Measurements from ENCODE around the gene NME4. TPM values are rescaled to one million over a fixed set of nuclear protein-coding genes. Genes with fewer than 3 reads are reported as not detected.
A peak's percentile ranks its signal among the peaks of the same experiment; 100 is the strongest.

NME4 gene
- total RNA-seq, 2 donors from 2014 or later: 274 to 350 TPM

GRCh38 chr16:407253-407652 lies 10.3 kb downstream of the NME4 start:
- Histone ChIP-seq H3K9me3 (ENCODE audit: control insufficient read depth, low read length) (no peaks in the 10 kb centered on the region), H3K4me1 (ENCODE audit: control insufficient read depth, insufficient read depth, low read length) (no peaks in the 10 kb centered on the region), H3K27ac (ENCODE audit: low read depth, low read length) (no peak overlapping the region), H3K27me3 (ENCODE audit: control insufficient read depth, insufficient read depth, low read length, poor library complexity, severe bottlenecking) (no peaks in the 10 kb centered on the region), H3K36me3 (ENCODE audit: control insufficient read depth, insufficient read depth, low read length) (no peaks in the 10 kb centered on the region), H3K4me3 (ENCODE audit: low read length) (no peak overlapping the region), H3K9ac (ENCODE audit: extremely low read depth, low read length, poor library complexity, severe bottlenecking) (no peak overlapping the region)
- H3K36me3 Mint-ChIP-seq (ENCODE audit: low read depth): peaks cover 10% of the 10 kb centered on the region
- H3K27ac Mint-ChIP-seq: no peak overlapping the region
- peak; percentile 58 for DNase-seq
- H3K27me3 Mint-ChIP-seq (ENCODE audit: insufficient read depth): no peaks in the 10 kb centered on the region
- H3K9me3 Mint-ChIP-seq: no peaks in the 10 kb centered on the region
- no peak overlapping the region for H3K4me3 Mint-ChIP-seq
- TF ChIP-seq CTCF (conservative IDR thresholded peaks at IDR 0.05): no peak
- WGBS, 2 experiments (ENCODE audit: insufficient coverage in 1 of 2, insufficient read length in 1 of 2): 93 to 94% methylated on average over 6 to 16 of the region's 16 CpGs
- no peaks in the 10 kb centered on the region for H3K4me1 Mint-ChIP-seq

GRCh38 chr16:410516-411178 lies 13.6 kb downstream of the NME4 start:
- Mint-ChIP-seq H3K27ac (no peak overlapping the region), H3K27me3 (ENCODE audit: insufficient read depth) (no peaks in the 10 kb centered on the region), H3K4me1 (no peaks in the 10 kb centered on the region), H3K9me3 (no peaks in the 10 kb centered on the region), H3K36me3 (ENCODE audit: low read depth) (peaks cover 10% of the 10 kb centered on the region), H3K4me3 (no peak overlapping the region)
- Histone ChIP-seq H3K4me1 (ENCODE audit: control insufficient read depth, insufficient read depth, low read length) (no peaks in the 10 kb centered on the region), H3K9ac (ENCODE audit: extremely low read depth, low read length, poor library complexity, severe bottlenecking) (no peak overlapping the region), H3K27me3 (ENCODE audit: control insufficient read depth, insufficient read depth, low read length, poor library complexity, severe bottlenecking) (no peaks in the 10 kb centered on the region), H3K9me3 (ENCODE audit: control insufficient read depth, low read length) (no peaks in the 10 kb centered on the region), H3K36me3 (ENCODE audit: control insufficient read depth, insufficient read depth, low read length) (no peaks in the 10 kb centered on the region), H3K4me3 (ENCODE audit: low read length) (no peak overlapping the region), H3K27ac (ENCODE audit: low read depth, low read length) (no peak overlapping the region)
- DNase-seq: no peak
- WGBS, 2 experiments (ENCODE audit: insufficient coverage in 1 of 2, insufficient read length in 1 of 2): 94 to 98% methylated on average over 12 to 36 of the region's 36 CpGs
- no peak for TF ChIP-seq CTCF (conservative IDR thresholded peaks at IDR 0.05)

- no peaks in the 10 kb centered on the region for H3K4me1 Mint-ChIP-seq
- WGBS, 2 experiments (ENCODE audit: insufficient coverage in 1 of 2, insufficient read length in 1 of 2): 96 to 97% methylated on average over 21 to 26 of the region's 26 CpGs
Observed at GRCh38 chr16:411576-412265, 14.7 kb downstream of the NME4 start.

More at GRCh38 chr16:411576-412265, 14.7 kb downstream of the NME4 start:
- H3K9me3 ChIP-seq (ENCODE audit: control insufficient read depth, low read length): no peaks in the 10 kb centered on the region
- Mint-ChIP-seq H3K27ac (no peak overlapping the region), H3K36me3 (ENCODE audit: low read depth) (peaks cover 10% of the 10 kb centered on the region), H3K9me3 (no peaks in the 10 kb centered on the region), H3K4me3 (no peak overlapping the region), H3K27me3 (ENCODE audit: insufficient read depth) (no peaks in the 10 kb centered on the region)
- H3K4me3 ChIP-seq (ENCODE audit: low read length): no peak overlapping the region
- H3K36me3 ChIP-seq (ENCODE audit: control insufficient read depth, insufficient read depth, low read length): no peaks in the 10 kb centered on the region
- no peaks in the 10 kb centered on the region for H3K4me1 ChIP-seq (ENCODE audit: control insufficient read depth, insufficient read depth, low read length)
- H3K27me3 ChIP-seq (ENCODE audit: control insufficient read depth, insufficient read depth, low read length, poor library complexity, severe bottlenecking): no peaks in the 10 kb centered on the region
- no peak for DNase-seq
- H3K9ac ChIP-seq (ENCODE audit: extremely low read depth, low read length, poor library complexity, severe bottlenecking): no peak overlapping the region
- no peak for TF ChIP-seq CTCF (conservative IDR thresholded peaks at IDR 0.05)
- H3K27ac ChIP-seq (ENCODE audit: low read depth, low read length): no peak overlapping the region
